Suprapubic skin (tissue), 4 donors: ENCODE measurements around the gene TMEM45B.

Experiments used
- EP300 ChIP-seq: sonication (generic); formaldehyde crosslinking; IDR thresholded peaks from one replicate; pipeline ENCODE4 v1.6.1; 2017; ENCODE audit warnings: antibody characterized with exemption
- POLR2A ChIP-seq, 2 donors: fragments of 450-650 bp; IDR thresholded peaks; one replicate each; pipeline ENCODE4 v1.6.1; 2017; ENCODE audit warnings: antibody characterized with exemption in 2 of 2, mild to moderate bottlenecking in 2 of 2, moderate library complexity in 2 of 2
- POLR2AphosphoS5 ChIP-seq, 3 donors: sonication (generic); formaldehyde crosslinking; IDR thresholded peaks; one replicate each; pipeline ENCODE4 v1.6.1; 2017; ENCODE audit warnings: antibody characterized with exemption in 3 of 3
- TF ChIP-seq, protein P1 (sequence below), 2 donors: fragments of 200-600 bp in 1 of 2; fragments of 450-650 bp in 1 of 2; sonication (generic) in 1 of 2; IDR thresholded peaks; one replicate each; pipeline ENCODE4 v1.5.1; 2016 to 2019; ENCODE audit warnings: antibody characterized with exemption in 2 of 2, mild to moderate bottlenecking in 1 of 2, moderate library complexity in 1 of 2

DNA sequence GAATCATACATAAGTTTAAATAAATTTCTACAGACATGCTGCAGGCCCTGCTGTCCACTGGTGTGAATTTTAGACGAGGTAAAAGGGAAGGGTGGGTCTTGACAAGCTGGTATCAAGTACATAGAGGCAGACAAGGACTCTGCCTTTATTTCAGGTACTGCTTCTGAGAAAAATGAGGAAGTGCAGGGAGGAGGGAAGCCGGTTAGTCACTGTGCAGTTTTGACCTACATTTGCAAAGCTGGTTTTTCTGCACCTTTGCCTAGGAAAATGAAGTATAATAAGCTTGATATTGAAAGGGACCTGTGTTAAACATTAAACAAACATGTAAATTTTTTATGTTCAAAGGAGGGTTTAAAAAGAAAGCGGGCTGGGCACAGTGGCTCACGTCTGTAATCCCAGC lies 24.6 kb downstream of the TMEM45B start:
- TF ChIP-seq, protein P1, sequence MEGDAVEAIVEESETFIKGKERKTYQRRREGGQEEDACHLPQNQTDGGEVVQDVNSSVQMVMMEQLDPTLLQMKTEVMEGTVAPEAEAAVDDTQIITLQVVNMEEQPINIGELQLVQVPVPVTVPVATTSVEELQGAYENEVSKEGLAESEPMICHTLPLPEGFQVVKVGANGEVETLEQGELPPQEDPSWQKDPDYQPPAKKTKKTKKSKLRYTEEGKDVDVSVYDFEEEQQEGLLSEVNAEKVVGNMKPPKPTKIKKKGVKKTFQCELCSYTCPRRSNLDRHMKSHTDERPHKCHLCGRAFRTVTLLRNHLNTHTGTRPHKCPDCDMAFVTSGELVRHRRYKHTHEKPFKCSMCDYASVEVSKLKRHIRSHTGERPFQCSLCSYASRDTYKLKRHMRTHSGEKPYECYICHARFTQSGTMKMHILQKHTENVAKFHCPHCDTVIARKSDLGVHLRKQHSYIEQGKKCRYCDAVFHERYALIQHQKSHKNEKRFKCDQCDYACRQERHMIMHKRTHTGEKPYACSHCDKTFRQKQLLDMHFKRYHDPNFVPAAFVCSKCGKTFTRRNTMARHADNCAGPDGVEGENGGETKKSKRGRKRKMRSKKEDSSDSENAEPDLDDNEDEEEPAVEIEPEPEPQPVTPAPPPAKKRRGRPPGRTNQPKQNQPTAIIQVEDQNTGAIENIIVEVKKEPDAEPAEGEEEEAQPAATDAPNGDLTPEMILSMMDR (IDR thresholded peaks at IDR 0.05): no peak
- no peak for TF ChIP-seq POLR2AphosphoS5 (IDR thresholded peaks at IDR 0.05)
- no peak for TF ChIP-seq POLR2A (IDR thresholded peaks at IDR 0.05)
- no peak for TF ChIP-seq EP300
